DND-41 (cell line): ENCODE data around the gene SYCN.
"Not testable (repeated sequence)": the region's sequence is repeated elsewhere in the genome, so short reads cannot be mapped to it uniquely, and the experiment has no call there.

Experiments
- CTCF ChIP-seq: IDR thresholded peaks from 2 replicates; pipeline ENCODE4 v1.5.1; 2012; ENCODE audit warnings: borderline replicate concordance, low read length, moderate library complexity, mild to moderate bottlenecking; ENCODE audit not compliant: poor library complexity, severe bottlenecking; ENCODE audit errors: extremely low read depth
- EZH2 ChIP-seq: IDR thresholded peaks from 3 replicates; pipeline ENCODE4 v1.6.1; 2012; ENCODE audit warnings: borderline replicate concordance, low read depth, mild to moderate bottlenecking, moderate library complexity, low read length, inconsistent platforms; ENCODE audit not compliant: severe bottlenecking

- not testable (repeated sequence) for TF ChIP-seq CTCF, EZH2
Observed at GRCh38 chr19:39244410-39245100, 40.5 kb upstream of the SYCN start, which contains the start of gene IFNL3.
